Psoas muscle (tissue), 8 donors: ENCODE data around the gene F7. TPM values are rescaled to one million over a fixed set of nuclear protein-coding genes. Genes with fewer than 3 reads are reported as not detected.

ENCODE experiments used
- ATAC-seq, 4 donors: fragments of 200-7000 bp; cut with Tn5 transposase; one replicate each; pipeline ENCODE4 v1.9.1; 2020; ENCODE audit warnings: moderate library complexity in 3 of 4, mild to moderate bottlenecking in 2 of 4
- DNase-seq, 2 donors: peaks; one replicate each; pipeline ENCODE4 v3.0.0-alpha.2; 2020
- H3K27ac ChIP-seq: fragments of 200-600 bp; one replicate; pipeline ENCODE4 v1.8.0; 2022
- H3K27me3 ChIP-seq, 3 donors: fragments of 200-600 bp in 1 of 3; one replicate each; pipeline versions ENCODE4 v1.6.1 to v1.8.0; 2013 to 2022; ENCODE audit warnings: low read length in 2 of 3, mild to moderate bottlenecking in 2 of 3, moderate library complexity in 1 of 3; ENCODE audit not compliant: insufficient read depth in 3 of 3
- H3K36me3 ChIP-seq, 2 donors: fragments of 200-600 bp in 1 of 2; one replicate each; pipeline versions ENCODE4 v1.6.1 to v1.8.0; 2013 to 2022; ENCODE audit warnings: low read depth in 1 of 2, mild to moderate bottlenecking in 1 of 2, moderate library complexity in 1 of 2; ENCODE audit not compliant: insufficient read depth in 1 of 2
- H3K4me1 ChIP-seq: fragments of 200-600 bp; one replicate; pipeline ENCODE4 v1.8.0; 2022
- H3K4me3 ChIP-seq: fragments of 200-600 bp; one replicate; pipeline ENCODE4 v1.8.0; 2022; ENCODE audit warnings: mild to moderate bottlenecking
- H3K9me3 ChIP-seq: fragments of 200-600 bp; one replicate; pipeline ENCODE4 v1.8.0; 2022
- WGBS, 3 donors: extraction: QIAGEN DNeasy Blood & Tissue Kit; methylation state at CpG; one replicate each; pipeline versions ENCODE4 v1.1.6 to v1.1.7; 2013; 5-methylcytosine and 5-hydroxymethylcytosine counted together
- intact Hi-C, 2 donors: fragments of 100-400 bp; cut with DNase I; formaldehyde crosslinking; loops; one replicate each; pipeline versions ENCODE4 v1.11.0 to v1.14.2; 2022
- polyA plus RNA-seq, 3 donors: library from polyadenylated mRNA; stranded (reverse); fragments of 200-250 nt; gene quantifications; one replicate each; pipeline ENCODE4 v1.2.3, GENCODE V29; 2013
- total RNA-seq, 4 donors: library from RNA; stranded (reverse); fragmentation: NEBNext Ultra II Directional in 2 of 4; extraction: Animal tissue kit (Norgen Biotek cat#: 25700) in 2 of 4; gene quantifications; one replicate each; pipeline versions ENCODE4 v1.2.1 to v1.2.4, GENCODE V29; 2021 to 2023
- TF ChIP-seq, protein P1 (sequence below): fragments of 200-600 bp; IDR thresholded peaks from one replicate; pipeline ENCODE4 v1.8.0; 2022; ENCODE audit warnings: antibody characterized with exemption
- donor health status: healthy with polysubstance abuse.
- donor health status: DM: no; HTN: no; CAD: no; lungs with moderate emphysema.
- donor health status: Bipolar disorder and iron deficiency.
- donor health status: healthy.
- donor health status: DM: yes; HTN: yes; CAD: no.
- donor health status: DM: no; HTN: no; CAD: no.
- donor health status: DM: no; HTN: no; CAD: no.
- donor health status: DM: yes; HTN: yes; CAD: no.

Gene F7
- total and polyA plus RNA-seq, 7 donors, result 0.08 to 0.20 (median 0.10) TPM; not detected in 4

DNA sequence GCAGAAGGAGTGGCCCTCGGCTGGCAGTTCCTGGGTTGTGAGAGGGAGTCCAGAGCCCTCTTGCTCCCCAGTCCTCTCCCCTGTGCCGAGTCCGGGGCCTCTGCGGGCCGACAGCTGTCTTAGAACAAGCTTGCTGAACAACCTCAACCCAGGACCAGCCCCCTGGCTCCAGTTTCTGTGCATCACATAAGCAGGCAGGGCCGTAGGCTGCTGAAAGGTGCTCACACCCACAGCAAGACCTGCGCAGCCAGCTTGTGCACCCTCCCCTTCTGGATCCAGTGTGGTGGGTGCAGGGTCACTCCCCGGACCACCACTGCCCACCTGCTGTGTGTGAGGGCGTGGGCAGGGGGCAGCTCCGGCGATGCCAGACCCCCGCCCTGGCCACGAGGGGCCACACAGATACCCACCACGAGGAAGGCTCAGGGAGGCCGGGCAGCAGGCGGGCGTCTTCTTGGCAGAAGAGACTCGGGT lies 25.2 kb upstream of the F7 start:
- Histone ChIP-seq H3K27ac (no peak overlapping the region), H3K9me3 (no peaks in the 10 kb centered on the region), H3K36me3 (peaks cover 0 to 14% of the 10 kb centered on the region in 2 donors), H3K27me3 (peaks cover 0 to 23% (median 7%) of the 10 kb centered on the region in 3 donors), H3K4me3 (no peak overlapping the region), H3K4me1 (no peaks in the 10 kb centered on the region)
- TF ChIP-seq, protein P1, sequence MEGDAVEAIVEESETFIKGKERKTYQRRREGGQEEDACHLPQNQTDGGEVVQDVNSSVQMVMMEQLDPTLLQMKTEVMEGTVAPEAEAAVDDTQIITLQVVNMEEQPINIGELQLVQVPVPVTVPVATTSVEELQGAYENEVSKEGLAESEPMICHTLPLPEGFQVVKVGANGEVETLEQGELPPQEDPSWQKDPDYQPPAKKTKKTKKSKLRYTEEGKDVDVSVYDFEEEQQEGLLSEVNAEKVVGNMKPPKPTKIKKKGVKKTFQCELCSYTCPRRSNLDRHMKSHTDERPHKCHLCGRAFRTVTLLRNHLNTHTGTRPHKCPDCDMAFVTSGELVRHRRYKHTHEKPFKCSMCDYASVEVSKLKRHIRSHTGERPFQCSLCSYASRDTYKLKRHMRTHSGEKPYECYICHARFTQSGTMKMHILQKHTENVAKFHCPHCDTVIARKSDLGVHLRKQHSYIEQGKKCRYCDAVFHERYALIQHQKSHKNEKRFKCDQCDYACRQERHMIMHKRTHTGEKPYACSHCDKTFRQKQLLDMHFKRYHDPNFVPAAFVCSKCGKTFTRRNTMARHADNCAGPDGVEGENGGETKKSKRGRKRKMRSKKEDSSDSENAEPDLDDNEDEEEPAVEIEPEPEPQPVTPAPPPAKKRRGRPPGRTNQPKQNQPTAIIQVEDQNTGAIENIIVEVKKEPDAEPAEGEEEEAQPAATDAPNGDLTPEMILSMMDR, result no peak
- DNase-seq (peak in 1 of 2 donors; percentile 48), ATAC-seq (no peak)
- 77 to 82% (median 82%) methylated on average over 16 to 18 of the region's 18 CpGs for WGBS, 3 donors
- intact Hi-C loops, result loop anchor here in 1 of 2 donors (5.0 kb wide), 1 partner anchor 48 kb away; no protein-coding TSS in a partner anchor

DNA sequence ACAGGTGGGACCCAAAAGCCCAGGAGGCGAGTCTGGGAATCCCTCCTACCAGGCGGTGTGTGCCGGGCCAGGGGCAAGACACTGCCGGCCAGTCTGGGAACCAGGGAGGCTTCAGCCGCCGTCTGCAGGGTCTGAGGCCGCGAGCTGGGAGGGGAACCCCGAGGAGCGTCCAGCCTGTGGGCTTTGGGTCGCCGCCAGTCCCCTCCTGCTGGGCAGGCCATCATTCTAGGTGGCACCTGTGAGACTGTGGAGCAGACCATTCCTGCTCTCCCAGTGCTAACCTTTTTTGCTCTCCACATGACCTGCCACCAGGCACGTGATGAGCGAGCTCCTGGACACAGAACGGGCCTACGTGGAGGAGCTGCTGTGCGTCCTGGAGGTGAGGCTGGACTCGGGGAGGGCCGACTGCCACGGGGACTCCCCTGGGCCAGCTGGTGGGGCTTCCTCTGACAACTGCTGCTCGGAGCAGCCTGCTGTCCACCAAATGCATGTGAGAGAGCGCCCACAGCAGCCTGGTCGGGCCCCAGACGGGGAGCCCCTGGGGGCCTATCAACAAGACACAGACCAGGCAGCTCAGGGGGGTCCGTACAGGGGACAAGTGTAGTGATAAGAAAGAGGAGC lies 24.6 kb upstream of the F7 start:
- H3K27me3 ChIP-seq, result peaks cover 0 to 23% (median 7%) of the 10 kb centered on the region in 3 donors
- no peaks in the 10 kb centered on the region for H3K4me1 ChIP-seq
- TF ChIP-seq, protein P1, result no peak
- H3K9me3 ChIP-seq, result no peaks in the 10 kb centered on the region
- H3K36me3 ChIP-seq, result peaks cover 0 to 10% of the 10 kb centered on the region in 2 donors
- H3K27ac ChIP-seq, result no peak overlapping the region
- intact Hi-C loops, result loop anchor here in 1 of 2 donors (5.0 kb wide), 1 partner anchor 49 kb away; no protein-coding TSS in a partner anchor
- no peak overlapping the region for H3K4me3 ChIP-seq
- no peak for ATAC-seq
- 79 to 84% (median 83%) methylated on average over 25 of the region's 25 CpGs for WGBS, 3 donors
- DNase-seq, result peak in 1 of 2 donors; percentile 38

DNA sequence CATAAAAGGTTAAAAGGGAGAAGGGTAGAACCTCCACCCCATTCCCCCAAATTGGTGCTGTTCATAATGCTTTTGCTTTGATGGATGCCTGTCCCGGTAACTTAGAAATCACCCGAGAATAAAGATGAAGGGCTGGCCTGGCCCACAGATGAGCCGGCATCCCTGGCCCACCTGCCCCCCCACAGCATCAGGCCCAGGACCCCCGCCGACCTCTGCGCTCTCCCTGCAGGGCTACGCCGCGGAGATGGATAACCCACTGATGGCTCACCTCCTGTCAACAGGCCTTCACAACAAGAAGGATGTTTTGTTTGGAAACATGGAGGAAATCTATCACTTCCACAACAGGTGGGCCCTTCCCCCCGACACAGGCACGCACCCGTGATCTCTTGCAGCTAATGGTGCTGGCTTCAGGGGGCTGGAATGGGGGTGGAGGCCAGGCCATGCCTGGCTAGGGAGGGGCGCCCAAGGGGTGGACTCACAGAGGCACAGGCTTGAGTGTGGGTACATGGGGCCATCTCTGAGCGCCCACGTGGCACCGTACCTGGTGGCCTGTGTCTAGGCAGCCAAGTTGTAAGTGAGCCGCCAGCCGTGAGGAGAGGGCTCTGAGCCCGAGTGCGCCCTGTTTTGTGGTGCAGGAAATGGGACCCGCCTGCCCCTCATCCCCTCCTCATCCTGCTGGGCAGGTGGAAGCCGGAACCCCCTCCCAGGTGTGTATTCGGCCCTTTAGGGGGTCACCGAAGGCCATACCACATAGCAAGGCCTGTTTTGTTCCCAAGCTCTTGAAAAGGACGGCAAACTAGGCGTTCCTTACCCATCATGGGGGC lies 23.2 kb upstream of the F7 start:
- WGBS, 3 donors, result 87 to 90% (median 88%) methylated on average over 24 to 26 of the region's 26 CpGs
- ATAC-seq (no peak), DNase-seq (peak in 1 of 2 donors; percentile 23)
- intact Hi-C loops, result loop anchor here in 1 of 2 donors (5.0 kb wide), 1 partner anchor 50 kb away; no protein-coding TSS in a partner anchor
- TF ChIP-seq, protein P1, result no peak
- H3K4me1 ChIP-seq, result no peaks in the 10 kb centered on the region
- no peak overlapping the region for H3K4me3 ChIP-seq
- peaks cover 0 to 5% of the 10 kb centered on the region in 2 donors for H3K36me3 ChIP-seq
- no peak overlapping the region for H3K27ac ChIP-seq
- peaks cover 0 to 23% (median 7%) of the 10 kb centered on the region in 3 donors for H3K27me3 ChIP-seq
- H3K9me3 ChIP-seq, result no peaks in the 10 kb centered on the region

DNA sequence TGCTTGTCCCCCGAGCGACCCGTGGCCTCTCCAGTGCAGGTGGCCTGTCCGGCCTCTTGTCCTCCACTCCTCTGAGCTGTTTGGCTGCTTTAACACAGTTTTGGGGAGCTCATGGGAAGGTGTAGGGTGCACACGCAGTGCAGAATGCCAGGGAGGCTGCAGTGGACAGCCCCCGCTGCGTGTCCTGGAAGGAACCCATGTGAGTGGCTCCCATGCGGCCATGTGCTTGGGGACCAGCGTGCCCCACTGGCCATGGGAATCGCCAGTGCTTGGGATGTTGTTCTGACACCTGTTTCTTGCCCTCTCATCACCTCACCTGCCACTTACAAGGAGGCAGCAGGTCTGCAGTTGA lies 22.6 kb upstream of the F7 start:
- no peak overlapping the region for H3K27ac ChIP-seq
- no peak overlapping the region for H3K4me3 ChIP-seq
- DNase-seq (peak in 1 of 2 donors; percentile 21), ATAC-seq (no peak)
- TF ChIP-seq, protein P1, result no peak
- H3K9me3 ChIP-seq, result no peaks in the 10 kb centered on the region
- peaks cover 0 to 23% (median 7%) of the 10 kb centered on the region in 3 donors for H3K27me3 ChIP-seq
- H3K36me3 ChIP-seq, result peaks cover 0 to 5% of the 10 kb centered on the region in 2 donors
- intact Hi-C loops, result loop anchor here in 1 of 2 donors (5.0 kb wide), 1 partner anchor 51 kb away; no protein-coding TSS in a partner anchor
- 75 to 78% (median 77%) methylated on average over 10 of the region's 10 CpGs for whole genome bisulfite sequencing, 3 donors
- no peaks in the 10 kb centered on the region for H3K4me1 ChIP-seq
